ENCODE data around the gene ASB11.

- TF ChIP-seq CTCF (IDR thresholded peaks at IDR 0.05) (no peak), POLR2A (IDR thresholded peaks at IDR 0.05) (no peak)
Measured at GRCh38 chrX:15233416-15234015, 81.9 kb downstream of the ASB11 start.
